Limb (tissue), 2 donors: ENCODE data around the gene NDEL1.

Experiments
- DNase-seq, 2 donors: peaks; one replicate each; pipeline ENCODE4 v3.0.0-alpha.2; 2016; ENCODE audit errors: extremely low spot score in 2 of 2

The NDEL1 gene

GRCh38 chr17:8502126-8502525 is 66.4 kb downstream of the NDEL1 start:
- DNase-seq: no peak

GRCh38 chr17:8503368-8503767 is 67.7 kb downstream of the NDEL1 start:
- DNase-seq: no peak

- DNase-seq: no peak
Observed at GRCh38 chr17:8503807-8504206, 68.1 kb downstream of the NDEL1 start.

- no peak for DNase-seq
Observed at GRCh38 chr17:8504460-8505207, 69.0 kb downstream of the NDEL1 start.

GRCh38 chr17:8506145-8506544 is 70.5 kb downstream of the NDEL1 start:
- DNase-seq: no peak

GRCh38 chr17:8514801-8515200 is 79.1 kb downstream of the NDEL1 start:
- DNase-seq: no peak
